Measurements from ENCODE around the gene ARHGAP26. TPM values are rescaled to one million over a fixed set of nuclear protein-coding genes. Genes with fewer than 3 reads are reported as not detected.

The ARHGAP26 gene
- total RNA-seq, 1 experiment from 2014 or later: 39.8 TPM

DNA sequence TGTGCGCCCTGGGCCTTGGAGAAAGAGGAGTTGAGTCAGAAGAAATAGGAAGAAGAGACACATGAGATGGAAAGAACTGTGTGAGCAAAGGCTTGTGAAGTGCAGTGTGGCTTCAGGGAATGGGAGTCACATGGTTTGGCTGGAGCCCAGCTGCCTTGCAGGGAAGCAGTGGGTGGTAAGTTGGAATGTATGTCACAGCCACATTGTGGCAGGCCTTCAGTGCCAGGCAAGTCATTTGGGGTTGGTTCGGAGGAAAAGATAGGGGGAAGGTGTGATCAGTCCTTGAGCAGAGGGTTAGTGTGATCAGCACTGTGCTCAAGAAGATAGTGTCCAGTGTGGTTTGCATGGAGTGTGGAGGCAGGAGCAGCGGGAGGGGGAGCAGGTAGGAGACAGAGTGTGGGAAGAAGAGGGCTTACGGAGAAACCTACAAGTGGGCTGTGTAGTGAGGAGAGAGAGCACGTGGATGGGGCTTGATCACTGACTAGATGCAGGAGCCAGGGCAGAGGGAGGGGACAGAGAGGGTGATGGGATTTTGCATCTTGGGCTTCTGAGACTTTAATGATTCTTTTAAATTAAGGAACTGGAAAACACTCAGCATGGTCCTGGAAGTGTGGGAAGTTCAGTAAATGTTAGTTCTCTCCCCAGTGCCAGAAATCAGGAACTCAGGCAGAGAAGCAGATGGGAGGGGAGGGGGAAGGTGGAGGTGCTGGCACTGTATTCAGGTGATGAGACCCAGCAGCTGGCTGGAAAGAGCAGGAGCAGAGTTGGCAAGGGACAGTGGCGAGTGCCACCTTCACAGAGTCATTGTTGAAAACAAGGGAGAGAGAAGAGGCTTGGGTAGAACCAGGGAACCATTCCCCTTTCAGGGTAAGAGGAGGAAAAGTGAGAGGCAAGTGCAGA is 46.6 kb downstream of the ARHGAP26 start:
- no peaks in the 10 kb centered on the region for H3K9me2 ChIP-seq (replicated peaks; ENCODE audit: insufficient read depth, low read length)
- H3K9ac ChIP-seq (ENCODE audit: low read length): no peak overlapping the region
- H3K4me1 ChIP-seq (ENCODE audit: low read length): no peaks in the 10 kb centered on the region
- no peaks in the 10 kb centered on the region for H3K79me2 ChIP-seq (ENCODE audit: low read length)
- no peaks in the 10 kb centered on the region for H3K36me3 ChIP-seq (ENCODE audit: insufficient read depth, low read length)
- H3K4me2 ChIP-seq (ENCODE audit: low read depth, low read length, poor library complexity, severe bottlenecking): no peak overlapping the region
- no peak overlapping the region for H3K4me3 ChIP-seq (ENCODE audit: low read length)
- H2AFZ ChIP-seq (ENCODE audit: low read length): no peak overlapping the region
- no peaks in the 10 kb centered on the region for H3K9me3 ChIP-seq (ENCODE audit: low read length)
- peaks cover 4% of the 10 kb centered on the region; the same call in 1 of the 2 replicates for H4K20me1 ChIP-seq (ENCODE audit: insufficient read depth, low read depth, low read length)
- H3K27me3 ChIP-seq (ENCODE audit: low read length): 0 out of 2 replicates have a peak, but pooled peaks cover 2% of the 10 kb centered on the region
- DNase-seq: no peak
- no peak overlapping the region for H3K27ac ChIP-seq (ENCODE audit: low read length)

DNA sequence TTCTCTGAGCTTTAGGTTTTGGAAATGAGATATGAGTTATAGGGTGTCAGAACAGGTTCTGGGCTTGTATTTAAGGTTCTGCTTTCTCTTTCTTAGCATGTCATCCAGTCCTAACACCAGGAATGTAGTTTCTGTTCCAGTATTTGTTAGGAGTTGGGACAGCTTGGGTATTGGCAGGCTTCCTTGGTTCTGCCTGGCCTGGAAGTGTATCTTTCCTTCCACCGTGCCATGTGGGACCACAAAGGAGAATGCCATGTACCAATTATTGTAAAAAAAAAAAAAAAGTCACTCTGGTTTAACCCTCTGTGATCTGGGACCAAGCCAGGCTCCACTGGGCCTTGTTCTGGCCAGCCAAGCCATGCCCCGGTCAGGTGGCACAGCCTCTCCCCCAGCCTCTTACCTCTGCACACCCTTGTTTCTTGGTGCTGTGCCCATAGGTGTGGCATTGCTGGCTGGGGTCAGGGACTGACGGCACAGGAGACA is 47.8 kb downstream of the ARHGAP26 start:
- Histone ChIP-seq H3K79me2 (ENCODE audit: low read length) (no peaks in the 10 kb centered on the region), H3K27ac (ENCODE audit: low read length) (no peak overlapping the region), H4K20me1 (ENCODE audit: insufficient read depth, low read depth, low read length) (no peaks in the 10 kb centered on the region; the same call in 1 of the 2 replicates), H3K9me2 (replicated peaks; ENCODE audit: insufficient read depth, low read length) (no peaks in the 10 kb centered on the region), H3K4me1 (ENCODE audit: low read length) (no peaks in the 10 kb centered on the region), H3K4me2 (ENCODE audit: low read depth, low read length, poor library complexity, severe bottlenecking) (no peak overlapping the region), H3K9ac (ENCODE audit: low read length) (no peak overlapping the region), H3K4me3 (ENCODE audit: low read length) (no peak overlapping the region), H2AFZ (ENCODE audit: low read length) (no peak overlapping the region), H3K27me3 (ENCODE audit: low read length) (0 out of 2 replicates have a peak, but pooled peaks cover 2% of the 10 kb centered on the region), H3K9me3 (ENCODE audit: low read length) (no peaks in the 10 kb centered on the region), H3K36me3 (ENCODE audit: insufficient read depth, low read length) (no peaks in the 10 kb centered on the region)
- DNase-seq: no peak

DNA sequence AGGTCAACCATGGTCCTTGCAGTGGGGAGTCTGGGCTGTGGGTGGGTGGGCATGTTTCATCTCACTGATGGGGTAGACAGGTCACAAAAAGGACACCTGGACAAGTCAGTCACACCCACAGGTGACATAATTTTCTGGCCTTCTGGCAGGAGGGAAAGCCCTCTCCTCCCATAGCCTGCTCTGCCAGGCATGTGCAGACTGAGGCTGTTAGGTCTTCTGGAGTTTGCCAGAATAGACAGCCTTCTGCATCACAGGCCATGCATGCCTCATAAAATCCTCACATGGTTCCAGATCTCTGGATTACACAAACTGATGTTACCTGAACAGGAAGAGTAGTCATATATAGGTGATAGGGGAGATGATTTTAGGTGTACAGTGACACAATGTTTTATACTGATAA is 49.1 kb downstream of the ARHGAP26 start:
- Histone ChIP-seq H3K36me3 (ENCODE audit: insufficient read depth, low read length) (no peaks in the 10 kb centered on the region), H3K9ac (ENCODE audit: low read length) (no peak overlapping the region), H3K9me3 (ENCODE audit: low read length) (no peaks in the 10 kb centered on the region), H2AFZ (ENCODE audit: low read length) (no peak overlapping the region), H3K79me2 (ENCODE audit: low read length) (no peaks in the 10 kb centered on the region), H4K20me1 (ENCODE audit: insufficient read depth, low read depth, low read length) (peaks cover under 1% of the 10 kb centered on the region; the same call in 1 of the 2 replicates), H3K4me3 (ENCODE audit: low read length) (no peak overlapping the region), H3K27ac (ENCODE audit: low read length) (no peak overlapping the region), H3K27me3 (ENCODE audit: low read length) (no peaks in the 10 kb centered on the region), H3K4me2 (ENCODE audit: low read depth, low read length, poor library complexity, severe bottlenecking) (no peak overlapping the region), H3K9me2 (replicated peaks; ENCODE audit: insufficient read depth, low read length) (no peaks in the 10 kb centered on the region), H3K4me1 (ENCODE audit: low read length) (no peaks in the 10 kb centered on the region)
- no peak for DNase-seq

GRCh38 chr5:142819825-142820224 is 49.6 kb downstream of the ARHGAP26 start:
- no peaks in the 10 kb centered on the region for H3K4me1 ChIP-seq (ENCODE audit: low read length)
- H3K9ac ChIP-seq (ENCODE audit: low read length): no peak overlapping the region
- no peaks in the 10 kb centered on the region for H3K9me2 ChIP-seq (replicated peaks; ENCODE audit: insufficient read depth, low read length)
- H3K36me3 ChIP-seq (ENCODE audit: insufficient read depth, low read length): no peaks in the 10 kb centered on the region
- no peaks in the 10 kb centered on the region for H3K27me3 ChIP-seq (ENCODE audit: low read length)
- no peak for DNase-seq
- H3K4me2 ChIP-seq (ENCODE audit: low read depth, low read length, poor library complexity, severe bottlenecking): no peak overlapping the region
- H3K79me2 ChIP-seq (ENCODE audit: low read length): no peaks in the 10 kb centered on the region
- no peak overlapping the region for H3K4me3 ChIP-seq (ENCODE audit: low read length)
- H3K27ac ChIP-seq (ENCODE audit: low read length): no peak overlapping the region
- H3K9me3 ChIP-seq (ENCODE audit: low read length): no peaks in the 10 kb centered on the region
- no peak overlapping the region for H2AFZ ChIP-seq (ENCODE audit: low read length)
- H4K20me1 ChIP-seq (ENCODE audit: insufficient read depth, low read depth, low read length): peaks cover 2% of the 10 kb centered on the region; the same call in 1 of the 2 replicates

DNA sequence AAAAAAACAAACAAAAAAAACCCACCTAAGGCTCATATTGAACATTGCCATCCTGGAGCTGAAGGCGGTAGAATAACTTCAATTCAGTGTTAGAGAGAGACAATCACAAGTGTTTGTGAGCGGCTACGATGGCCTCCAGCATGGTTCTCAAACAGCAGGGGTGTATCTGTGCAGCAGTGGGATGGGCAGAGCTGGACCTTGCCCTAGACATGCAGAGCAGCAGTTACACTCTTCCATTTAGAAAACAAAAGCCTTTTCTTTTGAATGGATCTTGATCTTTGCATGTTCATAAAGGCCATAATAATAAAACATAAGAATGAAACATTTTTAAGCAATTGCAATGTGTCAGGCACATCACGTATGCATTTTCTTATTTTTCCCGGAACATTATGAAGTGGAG is 50.3 kb downstream of the ARHGAP26 start:
- Histone ChIP-seq H3K79me2 (ENCODE audit: low read length) (no peaks in the 10 kb centered on the region), H4K20me1 (ENCODE audit: insufficient read depth, low read depth, low read length) (peaks cover 2% of the 10 kb centered on the region; the same call in 1 of the 2 replicates), H3K4me2 (ENCODE audit: low read depth, low read length, poor library complexity, severe bottlenecking) (no peak overlapping the region)

GRCh38 chr5:142821034-142821732 is 51.0 kb downstream of the ARHGAP26 start:
- Histone ChIP-seq H2AFZ (ENCODE audit: low read length) (no peak overlapping the region), H3K4me2 (ENCODE audit: low read depth, low read length, poor library complexity, severe bottlenecking) (no peak overlapping the region), H3K36me3 (ENCODE audit: insufficient read depth, low read length) (no peaks in the 10 kb centered on the region), H3K27ac (ENCODE audit: low read length) (no peak overlapping the region), H3K4me1 (ENCODE audit: low read length) (no peaks in the 10 kb centered on the region), H3K9me3 (ENCODE audit: low read length) (no peaks in the 10 kb centered on the region), H4K20me1 (ENCODE audit: insufficient read depth, low read depth, low read length) (peaks cover 2% of the 10 kb centered on the region; the same call in 1 of the 2 replicates), H3K27me3 (ENCODE audit: low read length) (no peaks in the 10 kb centered on the region), H3K4me3 (ENCODE audit: low read length) (no peak overlapping the region), H3K9me2 (replicated peaks; ENCODE audit: insufficient read depth, low read length) (no peaks in the 10 kb centered on the region), H3K9ac (ENCODE audit: low read length) (no peak overlapping the region), H3K79me2 (ENCODE audit: low read length) (no peaks in the 10 kb centered on the region)
- DNase-seq: no peak

More for the DNA sequence above, 50.3 kb downstream of the ARHGAP26 start:
- H3K4me3 ChIP-seq (ENCODE audit: low read length): no peak overlapping the region
- H3K4me1 ChIP-seq (ENCODE audit: low read length): no peaks in the 10 kb centered on the region
- no peaks in the 10 kb centered on the region for H3K36me3 ChIP-seq (ENCODE audit: insufficient read depth, low read length)
- no peaks in the 10 kb centered on the region for H3K27me3 ChIP-seq (ENCODE audit: low read length)
- H3K9me2 ChIP-seq (replicated peaks; ENCODE audit: insufficient read depth, low read length): no peaks in the 10 kb centered on the region
- no peak overlapping the region for H3K27ac ChIP-seq (ENCODE audit: low read length)
- H3K9ac ChIP-seq (ENCODE audit: low read length): no peak overlapping the region
- DNase-seq: no peak
- no peaks in the 10 kb centered on the region for H3K9me3 ChIP-seq (ENCODE audit: low read length)
- H2AFZ ChIP-seq (ENCODE audit: low read length): no peak overlapping the region

GRCh38 chr5:142821733-142822487 is 51.7 kb downstream of the ARHGAP26 start:
- Histone ChIP-seq H3K9me2 (replicated peaks; ENCODE audit: insufficient read depth, low read length) (no peaks in the 10 kb centered on the region), H4K20me1 (ENCODE audit: insufficient read depth, low read depth, low read length) (peaks cover 2% of the 10 kb centered on the region; the same call in 1 of the 2 replicates), H3K36me3 (ENCODE audit: insufficient read depth, low read length) (no peaks in the 10 kb centered on the region), H3K4me3 (ENCODE audit: low read length) (no peak overlapping the region), H3K9me3 (ENCODE audit: low read length) (no peaks in the 10 kb centered on the region), H3K9ac (ENCODE audit: low read length) (no peak overlapping the region), H3K4me2 (ENCODE audit: low read depth, low read length, poor library complexity, severe bottlenecking) (no peak overlapping the region), H3K79me2 (ENCODE audit: low read length) (no peaks in the 10 kb centered on the region), H3K27me3 (ENCODE audit: low read length) (no peaks in the 10 kb centered on the region), H3K4me1 (ENCODE audit: low read length) (no peaks in the 10 kb centered on the region), H2AFZ (ENCODE audit: low read length) (no peak overlapping the region), H3K27ac (ENCODE audit: low read length) (no peak overlapping the region)
- no peak for DNase-seq

Data from Karpas-422 (cell line).